GM19467 (cell line): ENCODE measurements around the gene NAAA.
"Not testable (repeated sequence)": the region's sequence is repeated elsewhere in the genome, so short reads cannot be mapped to it uniquely, and the experiment has no call there.

Source experiments
- ATAC-seq: cut with Tn5 transposase; IDR thresholded peaks from one replicate; pipeline ENCODE4 v1.9.1; 2021; ENCODE audit warnings: mild to moderate bottlenecking, moderate library complexity; ENCODE audit not compliant: unreplicated experiment

Gene NAAA

DNA sequence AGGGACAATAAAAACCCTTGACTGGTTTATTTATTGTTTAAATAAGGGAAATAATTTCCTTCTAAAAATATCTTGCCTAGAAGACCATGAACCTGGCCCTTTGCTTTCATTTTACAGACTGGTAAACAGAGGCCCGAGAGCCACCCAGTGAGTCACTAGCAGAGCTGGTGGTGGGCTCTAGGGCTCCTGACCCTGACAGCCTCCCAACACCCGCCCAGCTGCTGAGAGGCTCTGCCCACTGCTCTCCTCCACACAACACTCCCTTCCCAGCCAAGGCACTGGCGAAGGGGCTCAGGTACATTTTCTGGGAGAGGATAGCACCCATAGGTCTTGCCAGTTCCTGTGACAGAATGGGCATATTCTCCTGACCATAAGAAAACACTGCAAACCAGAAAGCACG is 20.5 kb downstream of the NAAA start:
- ATAC-seq = no peak

DNA sequence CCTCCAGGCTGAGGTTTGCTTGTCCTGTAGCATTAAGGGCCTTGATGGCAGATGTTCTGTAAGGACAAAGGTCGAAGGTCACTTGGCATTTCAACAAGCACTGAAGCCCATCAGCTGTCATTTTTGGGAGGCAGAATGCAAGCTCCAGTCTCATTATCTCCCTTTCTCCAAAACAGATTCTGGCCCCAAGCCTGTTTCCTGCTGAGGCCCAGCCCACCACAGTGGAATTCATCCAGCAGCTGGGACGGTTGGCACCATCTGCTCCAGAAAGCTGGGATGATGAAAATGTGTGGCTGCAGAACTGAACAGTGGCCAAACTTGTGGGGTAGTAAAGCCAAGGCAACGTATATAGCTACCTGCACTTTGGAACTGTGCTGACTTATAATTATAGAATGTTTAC is 20.9 kb downstream of the NAAA start:
- ATAC-seq = no peak

DNA sequence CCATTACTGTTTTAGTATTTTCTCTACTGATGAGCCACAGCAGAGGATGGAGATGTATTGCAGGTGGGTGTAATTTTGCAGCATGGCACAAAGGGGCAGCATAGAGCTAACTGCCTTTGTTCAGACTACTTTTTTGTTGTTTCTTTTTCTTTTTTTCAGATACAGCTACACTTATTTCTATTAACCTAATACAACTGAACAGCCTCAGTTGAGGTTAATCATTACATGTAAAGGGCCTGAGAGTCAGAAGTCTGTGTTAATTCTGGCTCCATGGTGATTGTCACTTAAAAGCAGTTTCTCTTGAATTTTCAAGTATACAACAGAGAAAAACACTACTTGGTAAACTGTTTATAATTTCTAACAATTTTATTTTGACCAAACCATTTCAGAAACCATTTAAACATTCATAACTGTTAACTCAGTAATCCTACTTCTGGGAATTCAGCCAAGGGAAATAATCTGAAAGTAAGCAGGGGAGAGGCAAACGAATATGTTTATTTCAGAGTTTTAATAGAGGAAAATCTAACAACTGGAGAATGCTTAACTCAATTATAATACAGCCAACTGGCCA is 24.6 kb downstream of the NAAA start:
- peak; percentile 56 for ATAC-seq

DNA sequence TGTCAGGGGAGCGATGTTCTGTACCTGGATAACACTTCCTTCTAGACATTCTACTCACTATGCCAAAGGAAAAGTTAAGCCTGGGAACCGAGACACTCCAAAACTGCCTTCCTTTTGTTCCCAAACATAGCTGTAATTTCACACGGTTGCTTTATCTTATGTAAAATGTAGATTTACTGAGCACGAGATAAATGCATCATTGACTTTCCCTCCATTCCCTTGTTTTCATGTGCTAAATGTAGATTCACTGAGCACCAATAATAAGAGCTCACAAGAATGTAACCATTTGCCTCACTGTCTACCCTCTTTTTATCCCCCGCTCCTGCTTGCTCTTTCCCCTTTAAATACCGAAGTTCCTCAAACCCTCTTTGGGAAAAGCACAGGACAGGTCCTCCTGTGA is 27.8 kb downstream of the NAAA start:
- ATAC-seq = no peak

DNA sequence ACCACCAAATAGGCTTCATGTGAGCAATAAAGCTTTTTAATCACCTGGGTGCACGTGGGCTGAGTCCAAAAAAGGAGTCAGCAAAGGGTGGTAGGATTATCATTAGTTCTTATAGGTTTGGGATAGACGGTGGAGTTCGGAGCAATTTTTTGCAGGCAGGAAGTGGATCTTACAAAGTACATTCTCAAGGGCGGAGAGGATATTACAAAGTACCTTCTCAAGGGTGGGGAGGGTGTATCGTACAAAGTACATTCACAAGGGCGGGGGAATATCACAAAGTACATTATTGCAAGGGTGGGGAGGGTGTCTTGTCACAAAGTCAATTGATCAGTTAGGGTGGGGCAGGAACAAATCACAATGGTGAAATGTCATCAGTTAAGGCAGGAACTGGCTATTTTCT is 30.0 kb downstream of the NAAA start:
- ATAC-seq = not testable (repeated sequence)

DNA sequence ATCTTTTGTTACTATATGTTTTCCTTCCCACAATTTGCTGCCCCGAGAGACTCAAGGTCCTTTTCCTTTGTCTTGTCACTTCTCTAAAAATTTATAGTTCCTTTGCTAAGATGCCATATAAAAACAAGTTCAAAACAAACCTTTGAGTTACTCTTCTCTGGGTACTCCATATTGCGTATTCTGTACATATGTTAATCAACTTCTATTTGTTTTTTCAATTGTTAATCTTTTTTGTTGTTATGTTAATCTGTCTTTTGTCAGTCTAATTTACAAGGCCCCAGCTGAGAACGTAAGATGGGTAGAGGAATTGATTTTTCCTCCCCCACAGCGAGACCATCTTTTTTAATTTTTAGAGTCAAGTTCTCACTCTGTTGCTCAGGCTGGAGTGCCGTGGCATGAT is 31.4 kb downstream of the NAAA start:
- no peak for ATAC-seq

DNA sequence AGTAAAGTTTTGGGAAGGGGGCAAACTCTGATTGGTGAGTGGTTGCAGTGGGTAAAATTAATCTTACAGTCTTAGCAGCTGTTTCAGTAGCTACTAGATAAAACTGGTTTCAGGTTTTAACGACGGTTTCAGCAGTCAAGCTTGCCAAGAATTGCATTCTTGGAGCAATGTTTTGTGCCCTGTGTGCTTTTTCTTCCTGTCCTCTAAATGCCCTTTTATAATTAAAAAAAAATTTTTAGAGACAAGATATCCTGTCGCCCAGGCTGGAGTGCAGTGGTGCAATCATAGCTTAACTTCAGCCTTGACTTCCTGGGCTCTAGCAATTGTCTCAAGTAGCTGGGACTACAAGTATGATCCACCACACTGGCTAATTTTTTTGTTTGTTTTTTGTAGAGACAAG is 32.3 kb downstream of the NAAA start:
- no peak for ATAC-seq

DNA sequence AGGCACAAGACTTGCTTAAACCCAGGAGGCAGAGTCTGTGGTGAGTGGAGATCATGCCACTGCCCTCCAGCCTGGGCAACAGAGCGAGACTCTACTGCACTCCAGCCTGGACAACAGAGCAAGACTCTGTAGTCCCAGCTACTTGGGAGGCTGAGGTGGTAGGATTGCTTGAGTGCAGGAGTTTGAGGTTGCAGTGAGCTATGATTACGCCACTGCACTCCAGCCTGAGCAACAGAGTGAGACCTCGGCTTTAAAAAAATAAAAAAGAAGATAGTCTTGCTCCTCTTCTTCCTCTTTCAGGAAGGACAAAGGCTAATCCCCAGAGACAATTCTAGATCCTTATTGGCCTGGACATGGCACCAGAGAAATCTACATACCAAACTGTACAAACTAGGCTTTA is 32.8 kb downstream of the NAAA start:
- ATAC-seq = no peak

DNA sequence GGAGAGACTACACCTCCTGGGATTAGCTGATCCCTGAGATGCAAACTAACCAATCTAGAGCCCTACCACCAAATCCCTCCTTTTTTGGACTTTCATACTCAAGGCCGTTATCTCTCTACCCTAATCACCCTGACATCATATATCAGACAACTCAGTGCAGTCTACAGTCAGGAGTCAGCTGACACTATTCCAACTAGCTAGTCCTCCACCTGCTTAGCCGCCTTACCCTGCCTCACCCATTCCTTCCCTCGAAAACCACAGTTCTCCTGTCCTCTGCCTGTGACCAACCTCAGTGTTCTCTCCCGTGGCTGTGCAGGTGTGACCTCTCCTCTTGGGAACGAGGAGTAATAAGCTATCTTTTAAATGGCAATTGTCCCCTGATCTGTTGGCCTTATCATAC is 36.7 kb downstream of the NAAA start:
- no peak for ATAC-seq

DNA sequence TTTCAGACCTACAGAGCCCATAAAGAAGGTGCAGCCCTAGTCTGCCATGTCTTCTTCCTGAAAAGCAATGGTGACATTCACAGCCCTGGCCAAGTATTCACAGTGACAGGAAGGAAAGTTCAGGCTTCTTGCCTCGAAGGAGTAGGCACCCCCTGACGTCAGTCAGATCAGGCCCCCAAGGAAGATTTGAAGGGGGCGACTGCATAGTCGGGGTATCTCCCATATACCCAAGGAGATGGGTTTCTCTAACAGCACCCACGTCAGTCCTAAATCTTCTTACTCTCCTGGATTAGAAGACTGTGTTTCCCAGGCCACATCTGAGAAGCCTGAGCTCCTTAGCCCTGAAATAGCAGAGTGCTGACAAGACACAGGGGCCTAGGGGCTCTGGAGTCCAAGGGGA is 38.5 kb downstream of the NAAA start, which contains the start of gene PPEF2:
TSS of gene PPEF2 (minus strand) at position 101 of the 400 bp plus-strand sequence. CDS start 6,127 bp downstream, outside the sequence.
- ATAC-seq = no peak

DNA sequence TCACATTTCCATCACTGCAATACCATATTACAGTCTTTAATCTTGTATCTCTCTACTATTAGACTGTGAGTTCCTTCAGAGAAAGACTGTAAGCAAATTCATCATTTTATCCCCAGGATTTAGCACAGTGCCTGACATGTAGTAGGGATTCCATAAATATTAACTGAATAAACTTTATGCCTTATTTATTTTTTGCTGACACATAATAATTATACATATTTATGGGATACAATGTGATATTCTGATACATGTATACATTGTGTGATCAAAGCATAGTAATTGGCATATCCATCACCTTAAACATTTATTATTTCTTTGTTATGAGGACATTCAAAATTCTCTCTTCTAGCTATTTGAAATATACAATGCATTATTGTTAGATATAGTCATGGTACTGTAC is 42.3 kb downstream of the NAAA start:
- no peak for ATAC-seq

DNA sequence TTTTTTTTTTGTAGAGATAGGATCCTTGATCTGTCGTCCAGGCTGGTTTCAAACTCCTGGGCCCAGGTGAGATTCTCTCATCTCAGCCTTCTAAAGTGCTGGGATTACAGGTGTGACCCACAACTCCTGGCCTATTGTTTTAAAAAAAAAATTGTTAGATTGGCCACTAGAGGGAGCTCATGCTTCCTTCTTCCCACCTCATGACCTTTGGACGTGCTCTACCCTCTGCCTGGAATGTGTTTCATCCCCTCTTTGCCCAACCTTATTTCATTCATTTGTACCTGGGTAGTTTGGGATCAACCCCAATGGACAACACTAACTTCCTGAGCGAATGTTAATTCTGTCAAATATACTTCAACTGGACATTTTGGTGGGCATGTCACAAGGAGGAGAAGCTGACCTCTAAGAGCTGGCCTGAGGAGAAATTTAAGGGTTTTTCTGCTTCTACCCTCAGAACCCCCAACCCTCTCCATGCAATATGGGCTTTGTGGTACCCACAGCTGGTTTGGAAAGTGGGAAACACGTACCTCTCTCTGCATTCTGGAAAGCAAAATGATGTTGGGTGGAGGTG is 45.0 kb downstream of the NAAA start:
- no peak for ATAC-seq

DNA sequence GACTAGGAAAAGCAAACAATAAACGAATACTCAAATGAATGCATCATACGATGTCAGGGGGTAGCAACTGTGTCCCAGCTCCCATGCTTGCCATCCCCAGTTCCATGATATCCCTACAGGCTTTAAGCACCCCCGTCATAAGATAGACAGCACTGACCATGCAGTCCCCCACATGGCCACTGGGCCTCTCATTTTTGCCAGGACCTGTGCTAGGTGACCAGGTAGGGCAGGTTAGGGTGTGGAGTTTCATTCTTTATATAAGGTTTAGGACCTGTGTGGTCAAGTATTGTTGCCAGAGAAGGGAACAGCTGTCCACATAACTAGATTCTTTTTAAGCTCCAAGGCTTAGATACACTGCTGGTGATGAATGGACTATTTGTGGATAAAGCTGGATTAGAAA is 48.3 kb downstream of the NAAA start:
- ATAC-seq = no peak

DNA sequence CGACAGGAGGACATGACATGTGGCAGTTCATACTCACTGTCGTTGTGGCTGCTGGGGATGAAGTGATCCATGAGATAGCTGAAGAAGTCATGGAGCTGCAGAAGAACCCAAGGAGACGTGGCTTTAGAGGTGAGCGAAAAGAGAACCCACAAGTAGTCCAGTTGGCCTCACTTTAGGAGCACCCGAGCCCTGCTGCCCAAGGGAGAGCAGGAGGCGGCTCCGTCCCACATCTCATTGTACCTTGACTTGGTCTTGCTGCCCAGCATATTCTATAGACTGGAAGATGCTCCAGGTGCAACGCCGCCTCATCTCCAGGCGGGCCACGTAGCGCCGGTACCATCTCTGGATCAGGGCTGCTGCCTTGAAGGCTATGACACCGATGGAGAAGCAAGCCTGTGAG is 49.2 kb downstream of the NAAA start:
- ATAC-seq = no peak

DNA sequence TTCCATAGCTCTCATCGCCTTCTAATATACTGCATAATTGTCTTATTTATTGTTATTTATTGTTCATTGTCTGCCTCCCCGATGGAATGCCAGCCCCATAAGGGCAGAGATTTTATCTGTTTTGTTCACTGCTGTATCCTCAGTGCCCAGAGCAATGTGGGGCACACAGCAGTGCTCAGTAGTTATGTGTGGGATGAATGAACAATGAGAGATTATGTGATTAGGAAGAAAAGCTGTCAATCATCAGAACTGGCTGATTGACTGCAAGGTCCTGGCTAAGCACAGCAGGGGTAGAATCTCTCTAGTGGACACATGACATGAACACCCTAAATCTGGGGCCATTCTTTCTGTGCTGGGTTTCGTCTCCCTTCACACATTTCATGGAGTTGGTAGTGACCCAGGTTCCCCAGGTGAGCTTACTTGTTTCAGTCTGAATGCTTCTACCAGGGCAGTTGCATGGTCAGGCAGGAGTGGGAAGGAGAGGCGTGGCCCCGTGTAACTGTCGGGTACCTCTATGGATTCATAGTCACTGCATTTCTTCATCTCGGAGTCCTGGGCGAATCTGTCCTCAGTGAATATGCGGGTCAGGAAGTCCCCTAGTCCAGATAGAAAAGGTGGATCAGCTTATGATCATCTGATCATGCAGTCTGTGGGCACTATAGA is 51.1 kb downstream of the NAAA start:
- no peak for ATAC-seq

DNA sequence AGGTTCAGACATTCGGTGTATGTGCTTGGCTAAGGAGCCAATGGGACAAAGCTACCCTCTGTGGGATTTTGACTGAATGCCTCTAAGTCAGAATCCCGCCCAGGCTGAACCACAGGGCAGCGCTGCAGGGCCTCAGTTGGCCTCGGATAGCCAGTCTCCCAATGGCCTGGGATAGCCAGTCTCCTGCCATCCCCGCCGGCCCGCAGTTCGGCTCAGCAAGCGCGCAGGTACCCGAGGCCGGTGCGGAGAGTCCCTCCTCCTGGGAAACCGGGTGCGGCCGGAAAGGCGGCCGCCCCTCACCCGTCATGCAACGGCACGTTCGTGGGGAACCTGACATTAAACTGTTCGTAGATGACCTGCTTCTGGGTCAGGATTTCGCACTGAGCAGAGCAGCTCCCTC is 54.7 kb downstream of the NAAA start:
- ATAC-seq = no peak

DNA sequence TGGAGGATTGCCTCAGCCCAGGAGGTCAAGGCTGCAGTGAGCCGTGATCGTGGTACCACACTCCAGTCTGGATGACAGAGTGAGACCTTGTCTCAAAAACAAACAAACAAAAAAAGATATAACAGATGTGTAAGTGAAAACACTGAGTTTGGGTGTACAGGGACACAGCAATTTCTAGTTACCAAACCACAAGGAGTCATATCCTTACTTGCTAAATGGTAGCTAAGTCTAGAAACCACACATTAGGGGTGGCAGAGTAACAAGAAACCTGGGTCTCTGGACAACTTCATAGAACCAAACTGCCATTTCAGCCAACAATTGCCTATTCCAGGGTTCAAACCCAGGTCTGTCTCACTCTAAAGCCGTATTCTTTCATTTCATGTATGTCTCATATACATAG is 59.3 kb downstream of the NAAA start:
- ATAC-seq = no peak

DNA sequence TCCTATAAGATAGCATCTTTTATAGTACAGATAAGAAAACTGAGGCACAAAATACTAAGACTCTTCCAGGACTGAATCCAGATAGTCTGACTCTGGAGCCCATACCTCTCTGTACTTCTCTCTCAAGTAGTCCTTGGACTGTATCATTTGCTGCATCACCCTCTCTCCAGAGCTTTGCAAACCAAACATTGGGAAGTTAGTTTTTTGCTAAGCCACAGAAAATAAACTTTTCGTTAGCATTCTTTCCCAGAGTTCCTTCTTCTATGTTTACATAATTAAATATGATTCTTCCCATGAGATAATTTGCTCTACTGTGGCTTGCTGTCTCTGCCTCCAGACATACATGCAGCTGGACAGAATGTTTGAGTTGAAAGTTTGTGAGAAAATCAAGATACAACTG is 60.5 kb downstream of the NAAA start:
- ATAC-seq = no peak

DNA sequence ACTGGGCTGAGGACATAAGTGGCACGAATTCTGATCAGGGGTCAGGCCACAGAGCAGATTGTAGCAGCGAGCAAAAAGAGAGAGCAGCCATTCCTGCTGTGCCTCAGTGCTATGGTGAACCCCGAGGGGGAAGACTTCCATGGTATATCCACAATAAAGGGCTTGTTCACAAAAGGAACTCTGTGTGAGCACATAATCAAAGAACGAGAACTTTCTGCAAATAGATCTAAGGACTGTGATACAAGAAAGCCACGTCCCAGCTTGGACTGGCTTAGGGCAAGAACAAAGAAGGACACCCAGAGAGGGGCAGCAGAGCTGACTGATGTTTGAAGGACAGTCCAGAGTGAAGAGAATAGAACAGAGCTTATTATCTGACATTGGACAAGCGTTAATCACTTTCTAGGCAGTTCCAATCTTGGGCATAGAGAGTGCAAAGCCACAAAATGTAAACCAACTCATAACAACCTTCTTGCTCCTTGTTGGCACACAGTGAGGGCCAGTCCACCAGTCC is 62.5 kb downstream of the NAAA start:
- ATAC-seq = no peak

DNA sequence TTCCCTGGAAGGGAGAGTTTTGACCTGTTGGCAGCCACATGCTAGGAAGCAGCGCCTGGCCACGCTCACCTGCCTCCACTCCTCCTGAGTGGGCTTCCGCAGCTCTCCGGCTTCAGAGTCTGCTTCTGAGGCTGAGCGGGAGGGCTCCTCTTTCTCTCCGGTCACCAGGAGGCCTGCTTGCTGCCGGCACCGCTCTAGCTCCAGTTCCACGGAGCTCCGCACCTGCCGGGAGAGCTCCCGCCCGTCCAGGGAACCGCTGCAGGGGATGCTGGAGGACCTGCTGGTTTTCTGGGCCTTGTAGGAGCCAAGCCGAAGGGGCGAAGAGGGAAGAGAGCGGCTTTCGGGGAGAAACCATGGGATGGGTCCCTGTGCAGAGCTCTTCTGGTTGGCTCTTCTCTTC is 64.6 kb downstream of the NAAA start:
- no peak for ATAC-seq

DNA sequence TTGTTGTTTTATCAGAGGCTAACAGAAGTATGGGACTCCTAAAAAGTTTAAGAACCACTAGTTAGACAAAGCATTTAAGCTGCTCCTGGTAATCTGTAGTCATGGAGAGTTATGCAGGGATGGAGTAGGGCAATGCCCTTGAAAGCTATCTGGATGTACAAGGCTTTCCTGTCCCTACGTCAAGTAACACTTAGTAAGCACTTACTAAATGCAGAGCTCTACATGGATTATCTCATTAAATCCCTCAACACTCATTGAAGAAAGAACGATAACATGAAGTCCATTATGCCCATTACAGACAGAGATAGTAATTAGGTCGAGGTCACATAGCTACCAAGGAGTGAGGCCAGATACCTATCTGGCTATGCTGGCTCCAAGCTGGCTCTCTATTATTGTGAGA is 71.7 kb downstream of the NAAA start:
- ATAC-seq = no peak

DNA sequence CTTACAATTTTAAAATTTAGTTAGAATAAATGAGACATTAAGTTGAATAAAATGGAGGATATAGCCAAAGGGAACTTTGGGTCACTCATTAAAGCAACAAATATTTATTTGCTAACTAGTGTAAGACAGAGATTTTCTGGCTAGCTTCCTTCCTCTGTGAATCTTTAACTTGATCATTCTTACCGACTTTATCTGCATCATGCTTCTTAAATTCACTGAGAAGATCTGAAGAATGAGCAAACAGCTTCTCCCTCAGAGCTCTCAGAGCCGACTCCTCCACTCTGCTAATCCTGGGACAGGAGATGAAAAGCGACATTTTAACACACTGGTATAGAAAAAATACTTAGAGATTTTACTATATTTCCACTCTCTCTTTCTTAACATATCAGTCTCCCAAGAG is 73.7 kb downstream of the NAAA start:
- no peak for ATAC-seq
